ENCODE results near the gene OMD. TPM values are rescaled to one million over a fixed set of nuclear protein-coding genes. Genes with fewer than 3 reads are reported as not detected.

Gene OMD, protein sequence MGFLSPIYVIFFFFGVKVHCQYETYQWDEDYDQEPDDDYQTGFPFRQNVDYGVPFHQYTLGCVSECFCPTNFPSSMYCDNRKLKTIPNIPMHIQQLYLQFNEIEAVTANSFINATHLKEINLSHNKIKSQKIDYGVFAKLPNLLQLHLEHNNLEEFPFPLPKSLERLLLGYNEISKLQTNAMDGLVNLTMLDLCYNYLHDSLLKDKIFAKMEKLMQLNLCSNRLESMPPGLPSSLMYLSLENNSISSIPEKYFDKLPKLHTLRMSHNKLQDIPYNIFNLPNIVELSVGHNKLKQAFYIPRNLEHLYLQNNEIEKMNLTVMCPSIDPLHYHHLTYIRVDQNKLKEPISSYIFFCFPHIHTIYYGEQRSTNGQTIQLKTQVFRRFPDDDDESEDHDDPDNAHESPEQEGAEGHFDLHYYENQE
- total RNA-seq, result 10 to 100 TPM; 22.7 to 26.5 TPM

DNA sequence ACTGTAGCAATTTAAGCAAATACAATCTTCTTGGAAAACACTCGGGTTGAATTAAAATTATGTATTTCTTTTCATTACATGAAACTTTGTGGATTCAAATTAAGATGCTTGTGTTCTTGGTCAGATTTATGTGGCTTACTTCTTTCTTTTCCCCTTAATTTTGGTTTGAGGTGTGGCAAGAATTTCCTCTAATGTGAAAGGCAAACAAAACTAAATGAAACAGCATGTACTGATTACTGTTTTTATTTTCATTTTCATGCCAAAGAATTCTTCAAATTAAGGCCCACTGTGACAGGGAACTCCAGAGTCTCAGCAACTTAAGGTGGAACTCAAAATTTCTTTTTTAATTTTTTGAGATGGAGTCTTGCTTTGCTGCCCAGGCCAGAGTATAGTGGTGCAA, at the start of gene OMD:
Gene OMD (minus strand): TSS at position 132 of the 400 bp plus-strand sequence. CDS start 6,913 bp downstream, outside the sequence.
- H3K27ac ChIP-seq, result peak within 1 kb of the TSS; percentile 1 to 26
- H3K36me3 ChIP-seq, result no peaks in the 10 kb centered on the region

DNA sequence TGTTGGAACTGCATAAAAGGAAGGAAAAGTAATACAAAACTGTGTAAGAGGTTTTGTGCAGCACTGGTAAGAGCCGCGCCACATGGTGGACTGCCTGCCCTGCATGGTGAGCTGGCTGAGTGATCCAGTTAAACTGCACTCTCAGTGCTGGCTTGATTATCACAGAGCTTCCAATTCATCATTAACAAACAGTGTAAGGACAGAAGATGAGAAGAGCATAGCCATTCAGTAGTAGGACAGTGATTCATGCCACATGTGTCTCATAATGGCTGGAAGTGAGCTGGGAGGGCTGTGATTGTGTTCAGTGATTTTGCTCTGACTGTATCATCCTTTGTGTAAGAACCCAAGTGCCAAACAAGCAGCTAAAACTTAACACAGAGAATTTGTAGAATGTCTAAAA, 43.9 kb upstream of the OMD start:
- Histone ChIP-seq H3K4me1 (peaks cover 0 to 9% of the 10 kb centered on the region in 2 donors), H3K36me3 (no peaks in the 10 kb centered on the region), H3K4me3 (no peak overlapping the region), H3K9me3 (no peaks in the 10 kb centered on the region), H3K27ac (no peak overlapping the region), H3K27me3 (no peaks in the 10 kb centered on the region)
- DNase-seq (ENCODE audit: low spot score), result no peak
- TF ChIP-seq, protein P1, sequence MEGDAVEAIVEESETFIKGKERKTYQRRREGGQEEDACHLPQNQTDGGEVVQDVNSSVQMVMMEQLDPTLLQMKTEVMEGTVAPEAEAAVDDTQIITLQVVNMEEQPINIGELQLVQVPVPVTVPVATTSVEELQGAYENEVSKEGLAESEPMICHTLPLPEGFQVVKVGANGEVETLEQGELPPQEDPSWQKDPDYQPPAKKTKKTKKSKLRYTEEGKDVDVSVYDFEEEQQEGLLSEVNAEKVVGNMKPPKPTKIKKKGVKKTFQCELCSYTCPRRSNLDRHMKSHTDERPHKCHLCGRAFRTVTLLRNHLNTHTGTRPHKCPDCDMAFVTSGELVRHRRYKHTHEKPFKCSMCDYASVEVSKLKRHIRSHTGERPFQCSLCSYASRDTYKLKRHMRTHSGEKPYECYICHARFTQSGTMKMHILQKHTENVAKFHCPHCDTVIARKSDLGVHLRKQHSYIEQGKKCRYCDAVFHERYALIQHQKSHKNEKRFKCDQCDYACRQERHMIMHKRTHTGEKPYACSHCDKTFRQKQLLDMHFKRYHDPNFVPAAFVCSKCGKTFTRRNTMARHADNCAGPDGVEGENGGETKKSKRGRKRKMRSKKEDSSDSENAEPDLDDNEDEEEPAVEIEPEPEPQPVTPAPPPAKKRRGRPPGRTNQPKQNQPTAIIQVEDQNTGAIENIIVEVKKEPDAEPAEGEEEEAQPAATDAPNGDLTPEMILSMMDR (IDR thresholded peaks at IDR 0.05), result no peak

More for the DNA sequence above, at the start of gene OMD:
- Histone ChIP-seq H3K4me3 (peak within 1 kb of the TSS; percentile 11 to 29), H3K9me3 (no peaks in the 10 kb centered on the region), H3K4me1 (peaks cover 0 to 19% of the 10 kb centered on the region in 2 donors), H3K27me3 (no peaks in the 10 kb centered on the region)
- DNase-seq (ENCODE audit: low spot score), result no peak
- TF ChIP-seq, protein P1 (IDR thresholded peaks at IDR 0.05), result no peak

DNA sequence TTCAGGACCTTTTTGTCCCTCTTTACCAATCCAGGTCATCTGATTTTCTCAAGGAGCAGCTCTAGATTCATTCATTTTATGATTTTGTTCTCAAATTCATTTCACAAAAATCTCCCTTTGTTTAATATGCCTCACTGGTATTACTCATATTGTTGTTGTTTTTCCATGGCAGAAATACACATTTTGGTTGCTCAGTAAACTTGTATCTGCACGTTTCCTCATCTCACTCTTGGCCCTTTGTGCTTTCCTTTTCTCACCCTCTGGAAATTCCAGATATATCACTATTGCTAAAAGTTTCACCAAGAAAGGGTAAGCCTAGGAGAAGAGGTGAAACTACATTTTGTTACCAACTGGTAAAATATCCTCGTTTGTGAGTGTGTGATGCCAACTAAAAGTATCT, 43.2 kb upstream of the OMD start:
- Histone ChIP-seq H3K4me3 (no peak overlapping the region), H3K27ac (no peak overlapping the region), H3K9me3 (no peaks in the 10 kb centered on the region), H3K36me3 (no peaks in the 10 kb centered on the region), H3K4me1 (peaks cover 0 to 9% of the 10 kb centered on the region in 2 donors), H3K27me3 (no peaks in the 10 kb centered on the region)
- DNase-seq (ENCODE audit: low spot score), result no peak
- TF ChIP-seq, protein P1 (IDR thresholded peaks at IDR 0.05), result no peak

DNA sequence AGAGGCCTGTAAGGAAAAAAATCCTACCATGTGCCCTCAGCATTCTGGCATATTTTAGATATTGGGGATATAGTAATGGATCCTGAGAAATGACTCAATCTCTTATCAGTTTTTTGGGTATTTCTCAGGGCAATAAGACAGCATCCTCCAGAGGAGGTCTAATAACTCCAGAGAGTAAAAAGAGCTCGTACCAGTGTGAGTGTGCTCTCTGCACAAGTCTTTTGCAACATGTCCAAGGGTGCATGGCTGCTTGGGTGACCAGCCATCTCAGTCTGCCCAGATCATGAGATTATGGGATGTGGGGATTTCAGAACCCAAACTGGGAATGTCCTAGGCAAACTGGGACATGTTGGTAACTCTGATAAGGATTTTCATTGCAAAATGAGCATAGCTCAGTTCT, 42.8 kb upstream of the OMD start:
- Histone ChIP-seq H3K9me3 (no peaks in the 10 kb centered on the region), H3K4me3 (no peak overlapping the region), H3K27ac (no peak overlapping the region), H3K27me3 (no peaks in the 10 kb centered on the region), H3K4me1 (peaks cover 0 to 9% of the 10 kb centered on the region in 2 donors), H3K36me3 (no peaks in the 10 kb centered on the region)
- TF ChIP-seq, protein P1 (IDR thresholded peaks at IDR 0.05), result no peak
- no peak for DNase-seq (ENCODE audit: low spot score)

DNA sequence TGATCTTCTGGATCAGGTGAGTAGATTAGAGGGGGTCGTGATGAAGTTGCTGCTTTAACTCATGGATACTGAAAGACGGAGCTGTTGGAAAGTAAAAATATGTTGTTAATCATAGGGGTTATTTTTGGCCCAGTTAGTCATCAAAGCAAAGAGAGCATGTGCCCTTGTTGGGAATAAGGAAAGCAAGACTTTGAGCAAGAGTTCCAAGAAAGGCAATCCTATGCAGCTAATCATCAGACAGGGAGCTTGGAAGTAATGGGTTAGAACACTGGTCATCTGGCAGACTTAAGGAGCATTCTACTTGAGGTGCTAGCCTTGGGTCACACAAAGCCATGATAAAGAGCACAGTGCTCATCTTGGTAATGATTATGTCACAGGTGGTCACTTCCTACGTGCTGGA, 39.7 kb upstream of the OMD start:
- DNase-seq (ENCODE audit: low spot score), result no peak
- TF ChIP-seq, protein P1 (IDR thresholded peaks at IDR 0.05), result no peak
- H3K36me3 ChIP-seq, result no peaks in the 10 kb centered on the region
- no peaks in the 10 kb centered on the region for H3K9me3 ChIP-seq
- H3K27me3 ChIP-seq, result no peaks in the 10 kb centered on the region
- H3K4me1 ChIP-seq, result peaks cover 0 to 9% of the 10 kb centered on the region in 2 donors
- peak overlapping the region; percentile 23 to 30 for H3K27ac ChIP-seq
- H3K4me3 ChIP-seq, result no peak overlapping the region

All from right atrium auricular region (tissue), 2 donors.